GM18951 (cell line): ENCODE measurements around the gene CORO2B.

Experiments used
- POLR2A ChIP-seq: IDR thresholded peaks from 4 replicates; pipeline ENCODE4 v1.6.1; 2011; ENCODE audit warnings: mild to moderate bottlenecking; ENCODE audit not compliant: insufficient read length, insufficient read depth; ENCODE audit errors: extremely low read depth
- in situ Hi-C: fragments of 300-500 bp; cut with MboI; formaldehyde crosslinking; loops from one replicate; pipeline ENCODE4 v1.12.0; 2022; ENCODE audit warnings: low sequenced_read_pairs, mixed read lengths, inconsistent platforms; ENCODE audit not compliant: unreplicated experiment

Gene CORO2B

GRCh38 chr15:68696414-68697363, 117.9 kb downstream of the CORO2B start:
- no peak for TF ChIP-seq POLR2A
- in situ Hi-C loops: no loop called here

- TF ChIP-seq POLR2A: no peak
- in situ Hi-C loops: no loop called here
Observed at GRCh38 chr15:68697711-68698690, 119.2 kb downstream of the CORO2B start.

GRCh38 chr15:68698708-68699107, 119.9 kb downstream of the CORO2B start:
- in situ Hi-C loops: no loop called here
- no peak for TF ChIP-seq POLR2A

GRCh38 chr15:68699124-68699880, 120.5 kb downstream of the CORO2B start:
- no peak for TF ChIP-seq POLR2A
- in situ Hi-C loops: no loop called here

GRCh38 chr15:68699881-68700454, 121.2 kb downstream of the CORO2B start:
- no peak for TF ChIP-seq POLR2A
- in situ Hi-C loops: no loop called here

- in situ Hi-C loops: no loop called here
- TF ChIP-seq POLR2A: no peak
Observed at GRCh38 chr15:68700455-68701123, 121.8 kb downstream of the CORO2B start.

- in situ Hi-C loops: no loop called here
- TF ChIP-seq POLR2A: no peak
Observed at GRCh38 chr15:68701886-68702285, 123.1 kb downstream of the CORO2B start.

GRCh38 chr15:68704496-68705021, 125.8 kb downstream of the CORO2B start:
- in situ Hi-C loops: no loop called here
- no peak for TF ChIP-seq POLR2A

- TF ChIP-seq POLR2A: no peak
- in situ Hi-C loops: no loop called here
Observed at GRCh38 chr15:68706256-68706655, 127.5 kb downstream of the CORO2B start.

GRCh38 chr15:68706931-68707330, 128.1 kb downstream of the CORO2B start:
- TF ChIP-seq POLR2A: no peak
- in situ Hi-C loops: no loop called here

- TF ChIP-seq POLR2A: no peak
- in situ Hi-C loops: no loop called here
Observed at GRCh38 chr15:68707386-68707785, 128.6 kb downstream of the CORO2B start.

GRCh38 chr15:68709876-68710275, 131.1 kb downstream of the CORO2B start:
- no peak for TF ChIP-seq POLR2A
- in situ Hi-C loops: no loop called here
